Urinary bladder (tissue), 4 donors: ENCODE data around the gene PML. TPM values are rescaled to one million over a fixed set of nuclear protein-coding genes. Genes with fewer than 3 reads are reported as not detected.
"Not testable (repeated sequence)": the region's sequence is repeated elsewhere in the genome, so short reads cannot be mapped to it uniquely, and the experiment has no call there.

Source experiments
- DNase-seq: peaks from one replicate; pipeline ENCODE4 v3.0.0-alpha.2; 2015; ENCODE audit errors: extremely low spot score
- H3K27ac ChIP-seq: one replicate; pipeline ENCODE4 v1.5.1; 2013; ENCODE audit warnings: low read depth, mild to moderate bottlenecking, moderate library complexity
- H3K36me3 ChIP-seq: one replicate; pipeline ENCODE4 v1.6.1; 2013; ENCODE audit warnings: mild to moderate bottlenecking, moderate library complexity; ENCODE audit not compliant: insufficient read depth
- H3K4me1 ChIP-seq: one replicate; pipeline ENCODE4 v1.6.1; 2013; ENCODE audit warnings: mild to moderate bottlenecking, moderate library complexity; ENCODE audit not compliant: insufficient read depth
- H3K4me3 ChIP-seq: one replicate; pipeline ENCODE4 v1.5.1; 2013; ENCODE audit warnings: low read depth, low read length
- WGBS: extraction: QIAGEN DNeasy Blood & Tissue Kit; methylation state at CpG from one replicate; pipeline ENCODE4 v1.1.7; 2013; 5-methylcytosine and 5-hydroxymethylcytosine counted together
- polyA plus RNA-seq: library from polyadenylated mRNA; stranded (reverse); fragments of 200-250 nt; gene quantifications from one replicate; pipeline ENCODE4 v1.2.3, GENCODE V29; 2013
- small RNA-seq: library from RNA; depleted of rRNA; stranded (forward); fragments of <200 nt; gene quantifications from one replicate; pipeline ENCODE3, GENCODE V24; 2014
- total RNA-seq: library from RNA; depleted of rRNA; stranded (reverse); fragments of >200 nt; gene quantifications from one replicate; pipeline ENCODE4 v1.2.3, GENCODE V29; 2014
- donor health status: healthy with polysubstance abuse.
- donor health status: healthy.

Gene PML
- total and polyA plus RNA-seq, 2 donors = 22.3 to 36.5 TPM

DNA sequence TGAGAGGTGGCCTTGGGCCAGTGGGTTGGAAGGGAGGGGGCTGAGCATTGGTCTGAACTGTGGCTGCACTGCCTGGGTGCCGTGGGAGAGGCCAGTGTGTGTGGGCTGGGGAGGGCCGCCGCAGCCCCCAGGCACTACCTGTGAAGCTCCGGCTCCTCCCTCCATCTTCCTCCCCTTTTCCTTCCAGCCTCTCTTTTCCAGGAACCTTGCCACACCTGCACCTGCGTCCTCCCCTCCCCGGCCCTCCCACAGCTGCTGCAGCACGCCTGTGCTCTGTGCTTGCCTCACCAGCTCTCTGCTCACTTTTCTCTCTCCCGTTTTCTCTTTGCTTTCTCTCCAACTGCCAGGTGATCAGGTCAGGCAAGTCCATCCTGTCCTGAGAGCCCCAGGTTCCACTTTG lies 70.3 kb downstream of the PML start:
- WGBS = 83% methylated on average over 8 of the region's 8 CpGs
- not testable (repeated sequence) for H3K27ac ChIP-seq, H3K4me3 ChIP-seq, DNase-seq, H3K4me1 ChIP-seq, H3K36me3 ChIP-seq

DNA sequence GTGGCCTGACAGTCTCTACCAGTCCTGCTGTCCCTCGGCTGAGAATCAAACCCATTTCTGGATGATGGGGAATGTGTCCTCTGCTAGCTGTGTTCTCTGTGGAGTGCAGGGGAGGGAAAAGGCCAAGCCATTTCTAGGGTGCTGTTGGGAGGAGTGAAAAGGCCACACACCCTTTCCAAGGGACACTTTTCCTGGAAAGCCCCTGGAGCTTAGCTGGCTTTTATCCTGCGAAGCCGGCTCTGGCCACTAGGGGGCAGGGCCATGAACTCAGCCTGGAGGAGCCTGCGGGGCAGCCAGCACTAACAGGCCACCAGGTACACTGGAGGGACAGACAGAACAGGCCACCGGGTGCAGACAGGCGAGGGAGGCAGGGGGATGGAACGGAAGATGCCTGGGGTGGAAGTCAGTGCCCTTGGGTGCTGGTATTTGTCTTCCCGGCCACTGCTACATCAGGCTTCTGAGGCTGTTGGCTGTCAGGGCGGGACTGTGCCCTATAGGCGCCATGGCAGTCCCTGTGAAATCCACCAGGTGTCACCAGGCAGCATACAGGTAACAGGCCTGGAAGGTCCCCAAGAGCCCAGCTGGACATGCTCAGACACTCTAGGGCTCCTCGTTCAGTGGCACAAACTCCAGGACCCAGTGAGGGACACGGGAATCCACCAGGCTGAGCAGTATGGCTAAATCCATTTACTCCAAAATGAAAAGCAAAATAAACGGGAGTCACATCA lies 71.3 kb downstream of the PML start:
- H3K4me1 ChIP-seq, H3K36me3 ChIP-seq, DNase-seq, H3K4me3 ChIP-seq, H3K27ac ChIP-seq: not testable (repeated sequence)
- 28% methylated on average over 7 of the region's 13 CpGs for WGBS

DNA sequence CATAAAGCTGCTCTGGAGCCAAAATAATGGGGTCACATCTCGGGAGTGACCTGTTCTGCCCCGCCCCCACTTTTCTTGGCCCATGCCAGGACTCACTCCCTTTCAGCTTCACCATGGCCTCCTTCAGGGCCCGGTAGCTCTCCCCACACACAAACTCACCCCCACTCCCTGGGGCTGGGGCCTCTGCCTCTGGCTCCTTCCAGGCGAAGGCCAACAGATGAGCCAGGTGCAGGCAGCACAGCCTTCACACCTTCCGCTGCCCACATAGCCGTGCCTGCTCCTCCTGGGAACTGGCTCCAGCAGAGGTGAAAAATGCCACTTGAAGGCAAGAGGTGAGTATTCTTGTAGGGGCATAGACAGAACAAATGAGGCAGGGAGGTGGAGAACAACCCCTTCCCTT lies 77.1 kb downstream of the PML start:
- WGBS = 89% methylated on average over 4 of the region's 6 CpGs
- H3K4me1 ChIP-seq, H3K4me3 ChIP-seq, H3K27ac ChIP-seq, DNase-seq, H3K36me3 ChIP-seq: not testable (repeated sequence)

DNA sequence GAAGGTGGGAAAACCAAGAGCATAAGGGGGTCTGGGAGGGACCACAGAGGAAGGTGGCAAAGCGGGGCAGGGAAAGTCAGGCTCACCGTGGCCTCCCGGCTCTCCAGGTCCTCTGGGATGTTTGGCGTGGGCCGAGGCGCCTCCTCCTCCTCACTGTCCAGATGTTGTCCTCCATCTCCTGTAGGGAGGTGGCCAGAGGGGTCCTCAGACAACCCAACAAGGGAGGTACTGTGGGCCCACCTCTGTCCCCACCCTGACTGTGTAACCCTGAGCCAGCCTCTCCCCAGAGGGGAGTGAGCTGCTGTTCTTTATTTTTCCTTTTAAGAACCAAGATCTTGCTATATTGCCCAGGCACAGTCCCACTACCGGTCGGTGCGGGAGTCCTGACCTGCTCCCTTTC lies 77.6 kb downstream of the PML start:
- not testable (repeated sequence) for H3K36me3 ChIP-seq, H3K27ac ChIP-seq, H3K4me3 ChIP-seq, H3K4me1 ChIP-seq, DNase-seq
- no CpG with 5 or more reads among the region's 9 CpGs for WGBS

DNA sequence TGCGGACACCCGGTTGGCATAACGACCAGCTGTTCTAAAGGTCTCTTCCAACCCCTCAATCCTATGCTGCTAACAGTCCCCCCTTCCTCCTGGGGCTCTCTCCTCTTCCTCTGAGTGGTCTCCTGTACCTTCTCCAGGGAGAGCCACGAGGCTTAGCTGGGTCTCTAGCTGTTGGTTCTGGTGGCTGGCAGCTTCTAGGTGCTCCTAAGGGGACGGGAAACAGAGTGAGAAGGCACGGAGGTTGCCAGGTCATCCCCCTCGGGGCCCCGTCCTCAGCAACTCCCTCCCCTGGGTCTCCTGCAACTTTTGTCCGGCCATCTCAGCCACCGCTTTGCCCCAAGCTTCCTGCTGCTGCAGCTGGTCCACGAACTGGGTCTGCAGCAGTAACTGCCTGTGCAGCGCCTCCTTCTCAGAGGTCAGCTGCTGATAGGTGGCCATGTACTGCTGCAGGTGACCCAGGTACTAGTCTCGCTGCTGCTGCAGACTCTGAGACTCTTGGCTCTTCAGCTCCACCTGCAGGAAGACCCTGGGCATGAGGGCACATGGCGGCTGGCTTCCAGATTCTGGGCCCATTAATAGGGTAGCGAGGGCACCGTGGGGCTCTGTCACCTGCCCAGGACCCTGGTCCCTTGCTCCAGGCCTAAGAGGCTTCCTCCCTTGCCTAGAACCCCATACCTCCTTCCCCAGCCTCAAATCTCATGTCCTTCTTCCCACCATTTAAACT lies 78.3 kb downstream of the PML start:
- DNase-seq = not testable (repeated sequence)
- WGBS = 43% methylated on average over 9 of the region's 16 CpGs

DNA sequence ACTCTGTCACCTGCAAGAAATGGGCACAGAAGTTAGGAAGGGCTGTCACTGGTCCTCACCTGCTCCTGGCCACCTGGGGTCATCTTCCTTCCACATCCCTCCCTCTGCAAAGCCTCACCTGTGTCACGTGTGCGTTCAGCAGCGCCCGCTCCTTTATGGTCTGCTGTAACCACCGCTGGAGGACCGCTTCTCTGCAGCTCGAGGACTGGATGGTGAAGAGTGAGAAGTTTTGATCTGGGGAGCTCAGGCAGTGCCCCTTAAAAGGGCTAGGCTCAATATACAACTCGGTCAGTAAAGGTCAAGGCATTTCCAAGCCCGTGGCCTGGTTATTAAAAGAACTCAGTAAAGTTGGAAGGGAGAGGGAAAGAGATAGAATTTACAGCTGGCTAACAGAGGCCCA lies 81.3 kb downstream of the PML start:
- not testable (repeated sequence) for H3K27ac ChIP-seq, H3K36me3 ChIP-seq, DNase-seq, H3K4me1 ChIP-seq, H3K4me3 ChIP-seq
- 71% methylated on average over 9 of the region's 9 CpGs for WGBS

More for the DNA sequence above, 78.3 kb downstream of the PML start:
- H3K4me1 ChIP-seq, H3K27ac ChIP-seq, H3K36me3 ChIP-seq, H3K4me3 ChIP-seq: not testable (repeated sequence)

DNA sequence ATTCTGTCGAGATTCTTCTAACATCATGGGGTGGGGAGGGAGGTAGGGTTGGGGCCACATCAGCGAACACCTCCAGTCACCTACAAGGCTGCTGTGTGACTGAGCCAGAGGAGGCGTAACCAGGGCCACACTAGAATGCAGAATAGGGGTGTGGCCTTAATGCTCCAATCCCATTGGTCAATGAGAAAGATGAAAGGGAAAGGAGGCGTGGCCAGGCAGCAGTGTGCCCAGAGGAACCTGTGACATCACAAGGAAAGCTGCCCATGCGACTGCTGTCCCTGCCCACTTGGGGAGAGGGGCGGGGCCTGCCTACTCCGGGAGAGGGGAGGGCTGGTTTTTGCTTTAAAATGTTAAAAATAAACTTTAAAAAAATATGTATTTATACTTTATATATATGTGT lies 87.9 kb downstream of the PML start, which contains the start of gene GOLGA6A:
Gene GOLGA6A (minus strand): TSS at position 101 of the 400 bp plus-strand sequence. CDS start 41 bp downstream, at position 60.
- no CpG with 5 or more reads among the region's 7 CpGs for WGBS

DNA sequence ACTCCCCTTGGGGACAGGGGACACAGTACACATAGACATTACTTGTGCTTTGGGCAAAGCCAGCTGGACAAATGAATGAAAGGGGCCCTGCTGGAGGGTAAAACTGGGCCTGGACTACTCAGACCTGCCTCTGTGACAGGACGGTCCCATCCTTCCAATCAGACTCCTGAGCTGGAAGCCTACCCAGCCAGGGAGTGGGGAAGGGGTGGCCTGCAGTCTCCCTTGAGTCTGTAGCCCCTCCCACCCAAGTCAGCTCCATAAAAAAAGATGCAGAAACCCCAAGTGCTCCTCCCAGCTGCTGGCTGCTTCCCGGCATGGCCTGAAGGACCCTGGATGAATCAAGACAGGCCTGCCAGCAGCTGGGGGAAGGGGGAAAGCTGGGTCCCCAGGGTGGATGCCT lies 100.1 kb downstream of the PML start:
- H3K27ac ChIP-seq, H3K4me3 ChIP-seq, DNase-seq, H3K4me1 ChIP-seq, H3K36me3 ChIP-seq: not testable (repeated sequence)
- no CpG with 5 or more reads among the region's 2 CpGs for WGBS

More for the DNA sequence above, 87.9 kb downstream of the PML start, which contains the start of gene GOLGA6A:
- H3K4me3 ChIP-seq, H3K4me1 ChIP-seq, DNase-seq, H3K36me3 ChIP-seq, H3K27ac ChIP-seq: not testable (repeated sequence)

DNA sequence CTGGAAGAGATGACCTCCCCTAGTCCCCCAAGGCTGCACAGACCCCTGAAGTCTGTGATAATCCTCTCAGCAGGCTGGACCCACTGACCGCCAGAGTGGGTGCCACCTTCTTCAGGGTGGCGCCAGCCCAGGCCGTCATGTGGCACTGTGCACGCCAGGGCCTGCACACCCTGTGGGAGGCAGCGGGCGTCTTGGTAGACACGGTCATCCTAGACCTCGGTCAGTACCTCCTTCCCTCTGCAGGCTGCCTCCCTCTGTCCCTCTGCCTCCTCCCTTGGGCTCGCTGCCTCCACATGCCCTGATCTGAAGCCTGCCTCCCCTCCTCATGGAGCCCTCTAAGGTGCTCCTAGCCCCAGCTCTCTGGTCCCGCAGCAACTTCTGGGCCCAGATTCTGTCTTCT lies 101.1 kb downstream of the PML start:
- not testable (repeated sequence) for DNase-seq

DNA sequence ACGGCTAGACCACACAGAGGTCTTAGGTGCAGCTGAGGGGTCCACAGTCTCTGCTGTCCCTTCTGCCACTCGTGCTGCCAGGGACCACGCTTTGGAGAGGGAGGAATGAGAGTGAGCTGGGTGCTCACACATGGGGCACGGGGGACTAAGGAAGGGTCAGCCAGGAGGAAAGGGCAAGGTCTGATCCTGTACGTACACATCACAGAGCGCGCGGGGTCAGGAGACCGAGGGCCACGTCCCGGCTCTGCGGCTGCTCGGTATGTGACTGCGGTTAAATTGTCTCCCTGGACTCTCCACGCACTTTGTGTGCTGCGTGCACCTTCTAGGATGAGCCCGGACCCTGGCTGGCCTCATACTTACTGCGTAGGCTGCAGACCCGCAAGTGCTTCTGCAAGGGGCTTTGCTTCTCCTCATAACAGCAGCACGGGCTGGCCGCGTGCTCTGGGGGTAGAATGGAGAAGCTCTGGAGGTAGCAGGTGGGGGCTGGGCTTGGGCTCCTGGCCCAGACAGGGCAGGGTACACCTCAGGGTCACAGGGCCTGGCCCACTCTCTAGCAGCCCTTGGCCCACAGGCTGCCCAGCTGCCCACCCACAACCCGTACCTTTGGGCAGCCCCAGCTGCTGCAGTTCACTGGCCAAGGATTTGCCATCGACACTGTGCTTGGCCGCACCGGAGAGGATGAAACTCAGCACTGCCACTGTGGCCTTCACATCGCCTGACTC lies 102.4 kb downstream of the PML start:
- H3K27ac ChIP-seq, H3K4me3 ChIP-seq, H3K4me1 ChIP-seq, H3K36me3 ChIP-seq, DNase-seq: not testable (repeated sequence)
- WGBS = no CpG with 5 or more reads among the region's 27 CpGs

More for the DNA sequence above, 101.1 kb downstream of the PML start:
- H3K4me1 ChIP-seq, H3K27ac ChIP-seq, H3K4me3 ChIP-seq, H3K36me3 ChIP-seq: not testable (repeated sequence)
- WGBS = 88% methylated on average over 7 of the region's 10 CpGs

Small RNAs within 50 kb of the gene (small RNA-seq; reads per million reads assigned to genes)
- gene RN7SL429P = not detected

Other genes with a start within 250 kb of the PML start
- gene INSYN1, start 241.4 kb upstream of the PML start, total RNA-seq = 7.3 TPM
- gene INSYN1, start 241.4 kb upstream of the PML start, polyA plus RNA-seq = 12.2 TPM
- not detected for gene TBC1D21, start 121.2 kb upstream of the PML start, total RNA-seq
- not detected for gene TBC1D21, start 121.2 kb upstream of the PML start, polyA plus RNA-seq
- 56.2 TPM for gene LOXL1, start 68.3 kb upstream of the PML start, total RNA-seq
- 57.9 TPM for gene LOXL1, start 68.3 kb upstream of the PML start, polyA plus RNA-seq
- 8.4 TPM for gene STOML1, start 2.4 kb upstream of the PML start, total RNA-seq
- 25.5 TPM for gene STOML1, start 2.4 kb upstream of the PML start, polyA plus RNA-seq
- not detected for gene GOLGA6A, start 87.8 kb downstream of the PML start, total RNA-seq
- gene GOLGA6A, start 87.8 kb downstream of the PML start, polyA plus RNA-seq = 0.06 TPM
- gene ISLR2, start 135.9 kb downstream of the PML start, total RNA-seq = 2.9 TPM
- 2.0 TPM for gene ISLR2, start 135.9 kb downstream of the PML start, polyA plus RNA-seq
- gene ISLR, start 179.0 kb downstream of the PML start, total RNA-seq = 110 TPM
- gene ISLR, start 179.0 kb downstream of the PML start, polyA plus RNA-seq = 82.1 TPM
- gene STRA6, start 208.1 kb downstream of the PML start, total RNA-seq = 21.9 TPM
- 2.2 TPM for gene STRA6, start 208.1 kb downstream of the PML start, polyA plus RNA-seq
- gene CCDC33, start 241.6 kb downstream of the PML start, total RNA-seq = 0.42 TPM
- 0.25 TPM for gene CCDC33, start 241.6 kb downstream of the PML start, polyA plus RNA-seq